Stimulated activated memory B cell treated with anti-CD40 and anti-IgM and Interleukin-4, amounts not matched to agents 10 μg/mL and 1 μg/mL and 100 μg/mL, for 72 hours (primary cell): ENCODE measurements around the gene SMIM9.

Experiments used
- ATAC-seq: fragments of 150-1000 bp; cut with Tn5 transposase; 2 replicates; pipeline ENCODE4 v1.10.0; 2021
- H3K27ac Mint-ChIP-seq: one replicate; pipeline ENCODE4 v1.8.0; 2022; ENCODE audit warnings: mild to moderate bottlenecking, mixed read lengths
- H3K27me3 Mint-ChIP-seq: one replicate; pipeline ENCODE4 v1.8.0; 2022; ENCODE audit warnings: mixed read lengths
- H3K36me3 Mint-ChIP-seq: one replicate; pipeline ENCODE4 v1.8.0; 2022; ENCODE audit warnings: mixed read lengths
- H3K4me1 Mint-ChIP-seq: one replicate; pipeline ENCODE4 v1.8.0; 2022; ENCODE audit warnings: mixed read lengths
- H3K4me3 Mint-ChIP-seq: one replicate; pipeline ENCODE4 v1.8.0; 2022; ENCODE audit warnings: mild to moderate bottlenecking, moderate library complexity, mixed read lengths
- H3K9me3 Mint-ChIP-seq: one replicate; pipeline ENCODE4 v1.8.0; 2022; ENCODE audit warnings: mixed read lengths

SMIM9 gene

GRCh38 chrX:154774622-154775021 lies 59.8 kb downstream of the SMIM9 start:
- Mint-ChIP-seq H3K27ac (no peak overlapping the region), H3K27me3 (no peaks in the 10 kb centered on the region), H3K4me3 (no peak overlapping the region)

More at GRCh38 chrX:154774622-154775021, 59.8 kb downstream of the SMIM9 start:
- no peaks in the 10 kb centered on the region for H3K4me1 Mint-ChIP-seq
- peaks cover 47% of the 10 kb centered on the region for H3K36me3 Mint-ChIP-seq
- no peak for ATAC-seq
- no peaks in the 10 kb centered on the region for H3K9me3 Mint-ChIP-seq
